ENCODE results near the gene HPRT1.

Gene HPRT1

DNA sequence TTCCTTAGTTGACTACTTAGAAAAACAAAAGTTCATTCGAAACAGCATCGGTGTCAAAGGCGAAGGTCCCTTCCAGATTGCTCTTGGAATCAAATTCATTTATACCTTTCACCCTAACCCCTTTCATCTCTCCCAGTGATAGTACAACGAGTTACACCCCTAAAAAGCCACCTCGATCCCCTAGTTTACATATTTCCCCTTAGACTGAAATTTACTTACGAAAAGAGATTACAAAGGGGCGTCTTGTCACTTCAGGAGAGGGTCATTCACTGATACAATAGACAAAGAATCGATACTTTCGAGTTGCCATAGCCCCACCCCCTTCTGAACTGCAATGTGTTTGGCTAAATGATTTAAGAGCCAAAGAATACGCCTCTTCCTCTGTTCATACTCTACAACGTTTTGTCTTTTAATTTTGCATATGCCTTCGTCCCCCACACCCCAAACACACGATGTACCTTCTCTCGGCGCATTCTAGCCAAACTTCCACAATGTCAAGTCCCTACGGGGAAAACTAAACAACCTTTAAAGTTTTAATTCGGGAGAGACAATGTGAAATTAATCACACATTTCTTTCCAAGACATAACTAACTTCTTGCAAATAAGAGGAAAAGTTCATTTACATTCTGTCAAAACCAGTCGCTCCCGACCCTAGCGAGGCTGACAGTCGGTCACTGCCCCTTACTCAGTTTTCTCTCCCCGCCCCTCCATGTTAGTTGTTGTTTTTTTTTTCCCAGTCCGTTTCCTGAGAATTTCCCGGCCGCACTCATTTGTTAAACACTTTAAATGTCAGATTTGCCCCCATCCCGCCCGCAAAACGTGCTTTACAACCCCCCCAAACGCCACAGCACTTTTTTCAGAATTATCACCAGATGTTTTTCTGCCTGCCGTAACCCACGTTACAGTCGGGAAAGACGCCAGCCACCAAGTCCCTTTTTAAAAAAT, 88.6 kb downstream of the HPRT1 start:
- peak overlapping the region in 7 of 11 experiments; percentile 56 to 79 (median 73); a peak in 12 of 22 replicates for H3K9ac ChIP-seq
- H3K36me3 ChIP-seq: peaks cover 0 to 14% (median 0%) of the 10 kb centered on the region in 11 experiments; a peak in 2 of 22 replicates
- peak overlapping the region; percentile 80 to 89 (median 83) for H3K4me2 ChIP-seq
- TF ChIP-seq Cebpa-rat (IDR thresholded peaks at IDR 0.05): no peak
- H3K9me3 ChIP-seq (replicated peaks in 1 of 11): peaks cover 13 to 47% (median 25%) of the 10 kb centered on the region in 11 experiments; a peak in 19 of 22 replicates
- H3K4me1 ChIP-seq: peaks cover 4 to 20% (median 15%) of the 10 kb centered on the region in 10 experiments; a peak in 19 of 20 replicates
- peak overlapping the region in 4 of 11 experiments; percentile 59 to 77 (median 72); a peak in 7 of 22 replicates for H3K27ac ChIP-seq
- peaks cover 0 to 52% (median 14%) of the 10 kb centered on the region in 11 experiments; a peak in 12 of 22 replicates for H4K20me1 ChIP-seq
- H3K4me3 ChIP-seq: peak overlapping the region; percentile 52 to 69 (median 60)
- H3K27me3 ChIP-seq: peaks cover 97 to 100% (median 100%) of the 10 kb centered on the region in 11 experiments
